ENCODE results near the gene KLHDC10.

The KLHDC10 gene

GRCh38 chr7:130154131-130154500 lies 83.8 kb downstream of the KLHDC10 start:
- no peak for DNase-seq (ENCODE audit: low read depth)
- no peak overlapping the region for H3K4me3 ChIP-seq (replicated peaks; ENCODE audit: low read depth, low read length)
- no peak for TF ChIP-seq CTCF (IDR thresholded peaks at IDR 0.05; ENCODE audit: low read length, missing control alignments)

- DNase-seq (ENCODE audit: low read depth) = no peak
- TF ChIP-seq CTCF (IDR thresholded peaks at IDR 0.05; ENCODE audit: low read length, missing control alignments) = no peak
- no peak overlapping the region for H3K4me3 ChIP-seq (replicated peaks; ENCODE audit: low read depth, low read length)
These were observed 84.4 kb downstream of the KLHDC10 start for GRCh38 chr7:130154501-130155317.

GRCh38 chr7:130156140-130156539 lies 85.8 kb downstream of the KLHDC10 start:
- H3K4me3 ChIP-seq (replicated peaks; ENCODE audit: low read depth, low read length) = no peak overlapping the region
- no peak for TF ChIP-seq CTCF (IDR thresholded peaks at IDR 0.05; ENCODE audit: low read length, missing control alignments)
- no peak for DNase-seq (ENCODE audit: low read depth)

GRCh38 chr7:130157700-130158099 lies 87.4 kb downstream of the KLHDC10 start:
- DNase-seq (ENCODE audit: low read depth) = no peak
- TF ChIP-seq CTCF (IDR thresholded peaks at IDR 0.05; ENCODE audit: low read length, missing control alignments) = no peak

GRCh38 chr7:130160023-130160422 lies 89.7 kb downstream of the KLHDC10 start:
- DNase-seq (ENCODE audit: low read depth) = no peak
- no peak overlapping the region for H3K4me3 ChIP-seq (replicated peaks; ENCODE audit: low read depth, low read length)
- TF ChIP-seq CTCF (IDR thresholded peaks at IDR 0.05; ENCODE audit: low read length, missing control alignments) = no peak

More at GRCh38 chr7:130157700-130158099, 87.4 kb downstream of the KLHDC10 start:
- H3K4me3 ChIP-seq (replicated peaks; ENCODE audit: low read depth, low read length) = no peak overlapping the region

GRCh38 chr7:130160455-130160854 lies 90.1 kb downstream of the KLHDC10 start:
- no peak for DNase-seq (ENCODE audit: low read depth)
- TF ChIP-seq CTCF (IDR thresholded peaks at IDR 0.05; ENCODE audit: low read length, missing control alignments) = no peak
- H3K4me3 ChIP-seq (replicated peaks; ENCODE audit: low read depth, low read length) = no peak overlapping the region

GRCh38 chr7:130162196-130162595 lies 91.9 kb downstream of the KLHDC10 start:
- no peak for TF ChIP-seq CTCF (IDR thresholded peaks at IDR 0.05; ENCODE audit: low read length, missing control alignments)
- no peak for DNase-seq (ENCODE audit: low read depth)
- no peak overlapping the region for H3K4me3 ChIP-seq (replicated peaks; ENCODE audit: low read depth, low read length)

Measured in fibroblast of pulmonary artery (primary cell).